AG09309 (cell line): ENCODE measurements around the gene TEAD2.
"Not testable (repeated sequence)": the region's sequence is repeated elsewhere in the genome, so short reads cannot be mapped to it uniquely, and the experiment has no call there.

Experiments used
- DNase-seq: peaks from one replicate; pipeline ENCODE4 v3.0.0-alpha.2; 2010; ENCODE audit warnings: low read depth
- H3K4me3 ChIP-seq: 2 replicates; pipeline ENCODE4 v1.5.1; 2011; ENCODE audit warnings: mild to moderate bottlenecking, low read depth, low read length, moderate library complexity; ENCODE audit not compliant: control insufficient read depth
- TF ChIP-seq, protein P1 (sequence below): IDR thresholded peaks from 2 replicates; pipeline ENCODE4 v1.5.1; 2011; ENCODE audit warnings: mild to moderate bottlenecking, low read depth, low read length, inconsistent platforms; ENCODE audit not compliant: insufficient read depth, control insufficient read depth; ENCODE audit errors: missing control alignments

TEAD2 gene

DNA sequence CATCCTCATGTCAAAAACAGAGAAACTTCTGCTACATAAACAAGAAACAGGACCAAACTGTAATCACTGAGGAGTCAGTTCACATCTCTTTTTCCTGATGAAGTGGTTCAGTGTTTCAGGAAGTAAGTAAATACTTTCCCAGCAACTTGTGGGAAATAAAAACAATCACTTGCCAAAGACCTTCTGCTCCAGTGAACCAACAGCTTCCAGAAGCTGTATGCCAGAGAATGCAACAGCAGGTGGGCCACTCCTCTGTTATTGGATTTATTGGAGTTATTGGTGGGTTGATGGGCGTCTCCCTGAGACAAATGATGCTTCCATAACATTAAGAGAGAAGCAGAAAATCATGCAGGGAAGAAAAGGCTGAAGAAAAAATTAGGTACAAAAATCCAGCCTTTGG lies 47.1 kb downstream of the TEAD2 start:
- no peak overlapping the region for H3K4me3 ChIP-seq
- DNase-seq: no peak
- TF ChIP-seq, protein P1, sequence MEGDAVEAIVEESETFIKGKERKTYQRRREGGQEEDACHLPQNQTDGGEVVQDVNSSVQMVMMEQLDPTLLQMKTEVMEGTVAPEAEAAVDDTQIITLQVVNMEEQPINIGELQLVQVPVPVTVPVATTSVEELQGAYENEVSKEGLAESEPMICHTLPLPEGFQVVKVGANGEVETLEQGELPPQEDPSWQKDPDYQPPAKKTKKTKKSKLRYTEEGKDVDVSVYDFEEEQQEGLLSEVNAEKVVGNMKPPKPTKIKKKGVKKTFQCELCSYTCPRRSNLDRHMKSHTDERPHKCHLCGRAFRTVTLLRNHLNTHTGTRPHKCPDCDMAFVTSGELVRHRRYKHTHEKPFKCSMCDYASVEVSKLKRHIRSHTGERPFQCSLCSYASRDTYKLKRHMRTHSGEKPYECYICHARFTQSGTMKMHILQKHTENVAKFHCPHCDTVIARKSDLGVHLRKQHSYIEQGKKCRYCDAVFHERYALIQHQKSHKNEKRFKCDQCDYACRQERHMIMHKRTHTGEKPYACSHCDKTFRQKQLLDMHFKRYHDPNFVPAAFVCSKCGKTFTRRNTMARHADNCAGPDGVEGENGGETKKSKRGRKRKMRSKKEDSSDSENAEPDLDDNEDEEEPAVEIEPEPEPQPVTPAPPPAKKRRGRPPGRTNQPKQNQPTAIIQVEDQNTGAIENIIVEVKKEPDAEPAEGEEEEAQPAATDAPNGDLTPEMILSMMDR: no peak

DNA sequence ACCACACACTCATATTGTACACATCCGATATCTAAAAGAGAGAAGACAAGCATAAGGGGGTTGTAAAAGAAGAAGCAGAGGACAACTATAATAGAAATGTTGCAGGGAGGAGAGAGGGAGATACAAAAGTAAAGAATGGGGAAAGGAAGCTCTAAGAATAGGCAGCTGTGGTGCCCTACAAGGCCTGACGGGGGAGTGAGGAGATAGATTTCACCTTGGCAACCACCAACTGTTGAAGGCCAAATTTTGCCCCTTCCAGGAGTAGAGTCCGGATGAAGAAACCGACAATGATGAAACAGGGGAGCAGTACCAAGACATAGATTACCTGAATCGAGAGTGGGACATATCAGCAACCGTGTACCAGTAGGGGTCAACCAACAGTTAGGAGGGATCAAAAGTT lies 53.1 kb downstream of the TEAD2 start:
- TF ChIP-seq, protein P1: no peak
- H3K4me3 ChIP-seq: no peak overlapping the region
- DNase-seq: no peak

DNA sequence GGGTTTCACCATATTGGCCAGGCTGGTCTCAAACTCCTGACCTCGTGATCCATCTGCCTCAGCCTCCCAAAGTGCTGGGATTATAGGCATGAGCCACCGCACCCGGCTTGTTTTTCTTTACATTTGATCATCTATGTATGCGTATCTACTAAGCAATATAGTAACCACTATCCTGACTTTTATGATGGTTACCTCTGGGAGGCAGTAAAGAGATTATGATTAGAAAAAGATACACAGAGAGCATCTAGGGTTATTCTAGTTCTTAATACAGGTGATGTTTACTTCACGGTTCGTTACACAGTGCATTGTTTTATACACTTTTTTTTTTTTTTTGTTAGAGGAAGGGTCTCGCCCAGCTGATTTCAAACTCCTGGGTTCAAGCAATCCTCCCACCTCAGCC lies 55.5 kb downstream of the TEAD2 start:
- not testable (repeated sequence) for H3K4me3 ChIP-seq, DNase-seq

DNA sequence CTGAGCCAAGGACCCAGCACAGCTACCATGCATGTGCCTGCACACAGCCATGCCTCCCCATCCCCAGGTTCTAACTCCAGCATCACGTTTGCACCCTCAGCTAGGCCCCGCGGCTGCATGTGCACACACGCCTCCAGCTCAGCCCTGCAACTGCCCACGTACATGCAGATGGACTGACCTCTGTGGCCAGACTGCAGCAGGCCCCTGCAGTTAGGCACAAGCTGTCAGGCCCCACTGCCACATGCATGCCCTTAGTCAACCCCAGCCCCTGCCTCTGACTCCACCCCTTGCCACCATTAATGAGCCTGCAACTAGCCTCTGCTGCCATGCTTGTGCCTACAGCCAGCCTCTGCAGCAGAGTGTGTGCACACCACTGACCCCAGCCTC lies 60.4 kb downstream of the TEAD2 start:
- no peak overlapping the region for H3K4me3 ChIP-seq
- no peak for DNase-seq
- TF ChIP-seq, protein P1: no peak

DNA sequence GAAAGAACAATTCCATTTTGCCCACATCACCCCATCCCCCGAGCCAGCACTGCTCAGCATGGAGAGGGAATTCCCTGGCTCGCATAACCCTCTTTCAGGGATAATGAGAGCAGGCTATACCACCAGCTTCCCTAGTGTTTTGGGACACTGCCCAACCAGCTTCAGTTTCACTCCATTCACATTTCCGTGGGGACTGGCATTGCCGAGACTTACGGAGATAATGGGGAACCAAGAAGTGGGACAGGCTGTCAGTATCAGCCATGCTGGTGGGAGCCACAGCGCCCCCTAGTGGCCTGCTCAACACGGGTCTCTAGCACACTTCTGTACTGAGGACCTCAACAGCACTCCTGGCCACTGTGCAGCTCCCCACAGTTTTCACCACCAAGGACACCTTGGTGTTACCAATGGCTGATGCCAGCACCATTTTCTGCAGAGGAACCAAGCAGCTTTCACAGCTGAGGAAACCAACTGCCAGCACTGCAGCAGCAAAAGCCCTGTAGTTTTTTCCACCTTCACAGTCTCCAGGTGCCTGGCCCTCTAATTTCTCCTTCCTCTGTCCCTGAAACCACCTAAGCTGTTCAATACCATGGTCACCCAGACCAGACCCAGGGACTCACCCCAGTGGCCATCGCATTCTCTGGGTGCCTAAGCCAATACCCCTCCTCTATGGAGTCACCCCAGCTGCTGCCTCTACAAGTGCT lies 60.9 kb downstream of the TEAD2 start:
- TF ChIP-seq, protein P1: peak; percentile 94
- H3K4me3 ChIP-seq: no peak overlapping the region
- peak; percentile 8 for DNase-seq

DNA sequence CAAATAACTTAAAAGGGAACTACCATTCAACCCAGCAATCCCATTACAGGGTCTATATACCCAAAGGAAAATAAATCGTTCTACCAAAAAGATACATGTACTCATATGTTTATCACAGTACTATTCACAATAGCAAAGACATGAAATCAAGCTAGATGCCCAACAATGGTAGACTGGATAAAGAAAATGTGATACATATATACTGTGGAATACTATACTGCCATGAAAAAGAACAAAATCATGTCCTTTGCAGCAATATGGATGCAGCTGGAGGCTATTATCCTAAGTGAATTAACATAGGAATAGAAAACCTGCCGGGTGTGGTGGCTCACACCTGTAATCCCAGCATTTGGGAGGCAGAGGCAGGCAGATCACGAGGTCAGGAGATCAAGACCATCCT lies 63.6 kb downstream of the TEAD2 start:
- DNase-seq, H3K4me3 ChIP-seq: not testable (repeated sequence)

DNA sequence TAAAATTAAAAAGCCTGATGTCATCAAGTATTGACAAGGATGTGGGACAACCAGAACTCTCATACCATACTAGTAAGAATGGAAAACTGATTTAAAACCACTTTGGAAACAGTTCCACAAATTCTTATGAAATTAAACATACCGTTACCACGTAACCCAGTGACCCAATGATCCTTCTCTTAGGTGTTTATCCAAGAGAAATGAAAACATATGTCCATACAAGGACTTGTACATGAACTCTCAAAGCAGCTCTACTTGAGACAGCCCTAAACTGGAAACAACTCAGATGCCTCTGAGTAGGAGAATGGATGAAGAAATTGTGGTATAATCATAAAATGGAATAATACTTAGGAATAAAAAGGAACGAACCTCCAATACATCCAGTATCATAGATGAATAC lies 64.8 kb downstream of the TEAD2 start:
- DNase-seq: no peak
- TF ChIP-seq, protein P1: no peak

More for the DNA sequence above, 64.8 kb downstream of the TEAD2 start:
- H3K4me3 ChIP-seq: no peak overlapping the region
